ENCODE data around the gene UBE2D2. TPM values are rescaled to one million over a fixed set of nuclear protein-coding genes. Genes with fewer than 3 reads are reported as not detected.
A peak's percentile ranks its signal among the peaks of the same experiment; 100 is the strongest.

Gene UBE2D2
- total and polyA plus RNA-seq, 2 donors (not counting 1 experiment from before 2014, with no cell fraction given), result 64.3 to 168 TPM

DNA sequence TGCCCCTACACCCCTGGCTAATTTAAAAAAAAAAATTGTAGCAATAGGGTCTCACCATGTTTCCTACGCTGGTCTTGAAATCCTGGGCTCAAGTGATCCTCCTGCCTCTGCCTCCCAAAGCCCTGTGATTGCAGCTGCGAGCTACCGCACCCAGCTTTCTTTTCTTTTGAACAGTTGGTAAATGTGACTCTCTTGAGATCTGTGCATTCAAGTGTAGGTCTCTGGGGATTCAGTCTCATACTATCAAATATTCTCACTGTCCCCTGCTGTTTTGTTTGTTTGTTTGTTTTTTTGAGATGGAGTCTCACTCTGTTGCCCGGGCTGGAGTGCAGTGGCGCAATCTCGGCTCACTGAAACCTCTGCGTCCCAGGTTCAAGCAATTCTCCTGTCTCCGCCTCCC, 44.7 kb downstream of the UBE2D2 start:
- no peak overlapping the region for H3K4me3 ChIP-seq (ENCODE audit: control extremely low read depth in 1 of 5, extremely low read depth in 1 of 5, insufficient read depth in 1 of 5, low read depth in 2 of 5, low read length in 4 of 5)
- H4K20me1 ChIP-seq (ENCODE audit: control insufficient read depth, insufficient read depth, low read length, poor library complexity, severe bottlenecking), result peaks cover 67% of the 10 kb centered on the region
- peak overlapping the region; percentile 50 for H3K4me2 ChIP-seq (replicated peaks; ENCODE audit: low read depth, low read length, poor library complexity, severe bottlenecking)
- peaks cover 13 to 23% of the 10 kb centered on the region in 2 donors for H3K4me1 ChIP-seq (ENCODE audit: control insufficient read depth in 2 of 2, insufficient read depth in 2 of 2, low read length in 2 of 2)
- intact Hi-C loops (cut with micrococcal nuclease), result loop anchor here (2.0 kb wide), 1 partner anchor 13 kb away; no protein-coding TSS in a partner anchor
- no peaks in the 10 kb centered on the region for H3K9me3 ChIP-seq (ENCODE audit: control extremely low read depth in 1 of 3, control insufficient read depth in 2 of 3, insufficient read depth in 1 of 3, low read length in 2 of 3)
- Mint-ChIP-seq H3K27ac (peak overlapping the region; percentile 74), H3K4me1 (peaks cover 29% of the 10 kb centered on the region), H3K27me3 (no peaks in the 10 kb centered on the region), H3K4me3 (peak overlapping the region; percentile 70), H3K9me3 (ENCODE audit: insufficient read depth) (no peaks in the 10 kb centered on the region)
- TF ChIP-seq EZH2 (IDR thresholded peaks at IDR 0.05; ENCODE audit: borderline replicate concordance, insufficient read depth, low read depth, low read length, poor library complexity, severe bottlenecking), result no peak
- TF ChIP-seq, protein P1, sequence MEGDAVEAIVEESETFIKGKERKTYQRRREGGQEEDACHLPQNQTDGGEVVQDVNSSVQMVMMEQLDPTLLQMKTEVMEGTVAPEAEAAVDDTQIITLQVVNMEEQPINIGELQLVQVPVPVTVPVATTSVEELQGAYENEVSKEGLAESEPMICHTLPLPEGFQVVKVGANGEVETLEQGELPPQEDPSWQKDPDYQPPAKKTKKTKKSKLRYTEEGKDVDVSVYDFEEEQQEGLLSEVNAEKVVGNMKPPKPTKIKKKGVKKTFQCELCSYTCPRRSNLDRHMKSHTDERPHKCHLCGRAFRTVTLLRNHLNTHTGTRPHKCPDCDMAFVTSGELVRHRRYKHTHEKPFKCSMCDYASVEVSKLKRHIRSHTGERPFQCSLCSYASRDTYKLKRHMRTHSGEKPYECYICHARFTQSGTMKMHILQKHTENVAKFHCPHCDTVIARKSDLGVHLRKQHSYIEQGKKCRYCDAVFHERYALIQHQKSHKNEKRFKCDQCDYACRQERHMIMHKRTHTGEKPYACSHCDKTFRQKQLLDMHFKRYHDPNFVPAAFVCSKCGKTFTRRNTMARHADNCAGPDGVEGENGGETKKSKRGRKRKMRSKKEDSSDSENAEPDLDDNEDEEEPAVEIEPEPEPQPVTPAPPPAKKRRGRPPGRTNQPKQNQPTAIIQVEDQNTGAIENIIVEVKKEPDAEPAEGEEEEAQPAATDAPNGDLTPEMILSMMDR (IDR thresholded peaks at IDR 0.05), result no peak
- CTCF ChIA-PET, result interaction anchor here (0.7 to 1.8 kb wide), 10 partner anchors 10 to 309 kb away, joined by 3 to 7 read pairs (median 4); no protein-coding TSS in a partner anchor
- peaks cover 6 to 50% of the 10 kb centered on the region in 2 experiments for H3K36me3 ChIP-seq (replicated peaks in 1 of 2; ENCODE audit: control extremely low read depth in 1 of 2, control insufficient read depth in 1 of 2, extremely low read depth in 1 of 2, insufficient read depth in 2 of 2, low read length in 1 of 2)
- POLR2A ChIA-PET, result interaction anchor here (0.5 to 0.8 kb wide), 5 partner anchors 28 to 1211 kb away, joined by 3 to 10 read pairs (median 3); no protein-coding TSS in a partner anchor
- DNase-seq (peak; percentile 40), ATAC-seq (ENCODE audit: low read depth) (peak; percentile 81)
- H3K27ac ChIP-seq (ENCODE audit: low read length in 2 of 2), result peak overlapping the region; percentile 12 to 54
- H3K27me3 ChIP-seq (replicated peaks in 1 of 4; ENCODE audit: control extremely low read depth in 1 of 4, control insufficient read depth in 3 of 4, insufficient read depth in 4 of 4, low read length in 3 of 4), result no peaks in the 10 kb centered on the region
- 100% methylated on average over 3 of the region's 8 CpGs for WGBS (ENCODE audit: insufficient coverage)
- peaks cover 98% of the 10 kb centered on the region for H3K79me2 ChIP-seq (ENCODE audit: control insufficient read depth, insufficient read depth, low read length)
- no peak overlapping the region for H3K9ac ChIP-seq (ENCODE audit: low read length)
- H2AFZ ChIP-seq (ENCODE audit: insufficient read depth, low read depth, low read length, poor library complexity, severe bottlenecking), result no peak overlapping the region

Data from B cell (primary cell).